Stimulated activated naive CD4-positive, alpha-beta T cell (primary cell): ENCODE data around the gene MICAL1.

ENCODE experiments used
- DNase-seq, 6 experiments: peaks; one replicate each; lab custom pipeline; 2025; lab: John Stamatoyannopoulos, UW

The MICAL1 gene

GRCh38 chr6:109428889-109429477 is 26.6 kb downstream of the MICAL1 start:
- DNase-seq, result no peak

DNA sequence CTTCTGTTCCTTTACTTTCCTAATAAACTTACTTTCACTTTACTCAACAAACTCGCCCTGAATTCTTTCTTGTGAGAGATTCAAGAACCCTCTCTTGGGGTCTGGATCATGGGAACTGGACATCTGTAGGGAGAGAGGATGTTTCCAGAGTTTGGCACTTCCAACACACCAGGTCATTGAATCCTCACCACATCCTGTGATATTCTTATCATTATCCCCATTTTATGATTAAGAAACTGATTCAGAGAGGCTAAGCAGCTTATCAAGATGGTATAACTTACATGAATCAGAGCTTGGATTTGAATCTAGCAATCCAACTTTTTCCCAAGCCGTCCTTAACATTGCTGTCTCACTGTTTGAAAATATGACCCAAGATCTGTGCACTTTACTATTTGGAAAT is 30.6 kb downstream of the MICAL1 start:
- no peak for DNase-seq

GRCh38 chr6:109421184-109421583 is 34.4 kb downstream of the MICAL1 start:
- DNase-seq, result no peak

DNA sequence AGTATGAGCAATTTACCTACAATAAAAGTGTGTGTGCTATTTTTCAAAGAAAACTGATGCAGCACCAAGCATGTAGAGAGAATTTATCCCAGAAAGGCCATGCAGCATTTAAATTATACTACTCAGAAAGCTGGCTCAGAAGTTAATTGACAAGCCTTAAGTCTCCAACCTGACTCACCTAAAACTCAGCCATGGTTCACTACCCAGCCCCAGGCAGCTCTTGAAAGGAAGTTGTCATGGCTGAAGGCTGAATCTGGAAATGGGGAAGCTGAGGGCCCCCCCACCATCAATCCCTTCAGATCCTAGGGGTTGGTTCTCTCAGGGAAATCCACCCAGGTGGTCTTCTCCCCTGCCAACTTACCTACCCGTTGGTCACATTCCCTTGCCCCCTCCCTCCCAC is 34.8 kb downstream of the MICAL1 start:
- no peak for DNase-seq

DNA sequence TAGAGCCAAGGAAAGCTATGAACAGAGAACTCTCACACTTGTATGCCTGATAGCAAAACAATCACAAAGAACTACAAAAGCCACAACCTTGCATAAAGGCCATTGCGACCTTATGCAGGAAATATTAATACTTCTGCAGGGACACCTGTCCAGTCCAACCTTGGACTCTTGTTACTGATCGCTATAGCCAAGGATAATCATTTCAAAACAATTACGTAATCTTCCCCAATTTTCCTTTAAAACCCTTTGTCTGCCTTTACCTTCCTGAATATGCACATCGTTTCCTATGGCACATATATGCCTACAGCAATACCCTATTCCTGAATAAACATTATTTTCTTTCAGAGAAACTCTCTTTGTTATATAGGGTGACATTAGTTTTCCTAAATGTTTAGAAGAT is 37.9 kb downstream of the MICAL1 start:
- DNase-seq, result no peak

GRCh38 chr6:109411034-109411433 is 44.5 kb downstream of the MICAL1 start:
- no peak for DNase-seq

DNA sequence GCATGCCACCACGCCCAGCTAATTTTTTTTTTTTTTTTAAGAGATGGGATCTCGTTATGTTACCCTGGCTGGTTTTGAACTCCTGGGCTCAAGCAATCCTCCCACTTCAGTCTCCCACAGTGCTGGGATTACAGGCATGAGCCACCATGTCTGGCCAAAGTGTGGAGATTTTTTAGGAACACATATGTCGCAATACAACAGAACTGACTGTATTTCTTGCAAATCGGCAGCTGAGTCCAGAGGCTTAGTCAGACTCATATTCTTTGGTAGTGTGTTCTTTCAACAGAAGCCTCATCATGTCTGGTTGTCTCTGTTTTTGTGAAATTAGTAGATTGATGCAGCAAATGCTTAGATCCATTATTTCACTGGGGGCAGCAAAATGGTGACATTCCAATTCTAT is 49.4 kb downstream of the MICAL1 start:
- no peak for DNase-seq

- DNase-seq, result no peak
Measured at GRCh38 chr6:109397020-109397419, 58.6 kb downstream of the MICAL1 start.

DNA sequence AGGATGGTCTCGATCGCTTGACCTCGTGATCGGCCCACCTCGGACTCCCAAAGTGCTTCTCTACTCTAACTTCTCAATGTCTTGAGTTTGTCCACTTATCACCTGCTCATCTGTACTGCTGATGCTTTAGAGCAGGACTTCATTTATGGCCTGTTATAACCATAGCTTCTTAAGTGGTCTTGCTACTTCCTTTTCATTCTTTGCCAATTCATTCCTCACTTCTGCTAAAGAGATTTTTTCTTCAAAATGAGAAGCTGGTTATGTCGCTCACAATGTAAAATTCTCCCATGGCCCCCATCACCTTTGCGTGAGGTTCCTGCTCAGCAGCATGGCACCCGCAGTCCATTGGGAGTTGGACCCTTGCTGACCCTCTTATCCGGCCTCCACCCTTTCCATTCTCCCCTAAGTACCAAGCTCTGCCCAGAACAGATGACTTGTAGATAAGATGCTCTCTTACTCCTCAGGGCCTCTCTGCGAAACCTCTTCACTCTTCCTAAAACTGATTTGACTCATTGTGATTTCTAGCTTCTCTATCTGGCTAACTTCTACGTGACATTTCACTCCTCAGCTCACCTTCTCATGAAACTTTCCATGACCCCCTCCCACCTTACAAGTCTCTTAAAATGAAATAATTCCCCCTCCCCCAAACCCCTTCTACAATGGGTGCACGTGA is 59.4 kb downstream of the MICAL1 start:
- DNase-seq, result no peak
